Measurements from ENCODE around the gene BLACAT1. TPM values are rescaled to one million over a fixed set of nuclear protein-coding genes. Genes with fewer than 3 reads are reported as not detected.

BLACAT1 gene
- total and polyA plus RNA-seq, 2 of the 13 experiments (the other 11 are each of a cell fraction or from before 2014, with no cell fraction given) = 1.2 to 2.8 TPM

GRCh38 chr1:205484985-205485967 lies 29.4 kb upstream of the BLACAT1 start (continued):
- peak; percentile 40; the same call in 1 of the 2 replicates for TF ChIP-seq RBAK (CRISPR knock-in tag; IDR thresholded peaks at IDR 0.05)
- peak; percentile 85 for TF ChIP-seq TBX2 (CRISPR knock-in tag; IDR thresholded peaks at IDR 0.05; ENCODE audit: borderline replicate concordance)
- no peak for TF ChIP-seq ZNF180 (CRISPR knock-in tag; IDR thresholded peaks at IDR 0.05; ENCODE audit: borderline replicate concordance, low read depth)
- TF ChIP-seq ZNF3 (CRISPR knock-in tag; IDR thresholded peaks at IDR 0.05) = no peak
- peak; percentile 77; the same call in 1 of the 2 replicates for TF ChIP-seq ZNF292 (CRISPR knock-in tag; IDR thresholded peaks at IDR 0.05; ENCODE audit: borderline replicate concordance, low read depth)
- no peak for TF ChIP-seq RAD51 (IDR thresholded peaks at IDR 0.05; ENCODE audit: borderline replicate concordance)
- TF ChIP-seq FOSL2 (CRISPR knock-in tag; IDR thresholded peaks at IDR 0.05) = peak; percentile 59; the same call in 1 of the 2 replicates
- TF ChIP-seq, protein P1, sequence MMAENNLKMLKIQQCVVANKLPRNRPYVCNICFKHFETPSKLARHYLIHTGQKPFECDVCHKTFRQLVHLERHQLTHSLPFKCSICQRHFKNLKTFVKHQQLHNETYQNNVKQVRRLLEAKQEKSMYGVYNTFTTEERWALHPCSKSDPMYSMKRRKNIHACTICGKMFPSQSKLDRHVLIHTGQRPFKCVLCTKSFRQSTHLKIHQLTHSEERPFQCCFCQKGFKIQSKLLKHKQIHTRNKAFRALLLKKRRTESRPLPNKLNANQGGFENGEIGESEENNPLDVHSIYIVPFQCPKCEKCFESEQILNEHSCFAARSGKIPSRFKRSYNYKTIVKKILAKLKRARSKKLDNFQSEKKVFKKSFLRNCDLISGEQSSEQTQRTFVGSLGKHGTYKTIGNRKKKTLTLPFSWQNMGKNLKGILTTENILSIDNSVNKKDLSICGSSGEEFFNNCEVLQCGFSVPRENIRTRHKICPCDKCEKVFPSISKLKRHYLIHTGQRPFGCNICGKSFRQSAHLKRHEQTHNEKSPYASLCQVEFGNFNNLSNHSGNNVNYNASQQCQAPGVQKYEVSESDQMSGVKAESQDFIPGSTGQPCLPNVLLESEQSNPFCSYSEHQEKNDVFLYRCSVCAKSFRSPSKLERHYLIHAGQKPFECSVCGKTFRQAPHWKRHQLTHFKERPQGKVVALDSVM (CRISPR knock-in tag; IDR thresholded peaks at IDR 0.05) = no peak
- TF ChIP-seq, protein P2, sequence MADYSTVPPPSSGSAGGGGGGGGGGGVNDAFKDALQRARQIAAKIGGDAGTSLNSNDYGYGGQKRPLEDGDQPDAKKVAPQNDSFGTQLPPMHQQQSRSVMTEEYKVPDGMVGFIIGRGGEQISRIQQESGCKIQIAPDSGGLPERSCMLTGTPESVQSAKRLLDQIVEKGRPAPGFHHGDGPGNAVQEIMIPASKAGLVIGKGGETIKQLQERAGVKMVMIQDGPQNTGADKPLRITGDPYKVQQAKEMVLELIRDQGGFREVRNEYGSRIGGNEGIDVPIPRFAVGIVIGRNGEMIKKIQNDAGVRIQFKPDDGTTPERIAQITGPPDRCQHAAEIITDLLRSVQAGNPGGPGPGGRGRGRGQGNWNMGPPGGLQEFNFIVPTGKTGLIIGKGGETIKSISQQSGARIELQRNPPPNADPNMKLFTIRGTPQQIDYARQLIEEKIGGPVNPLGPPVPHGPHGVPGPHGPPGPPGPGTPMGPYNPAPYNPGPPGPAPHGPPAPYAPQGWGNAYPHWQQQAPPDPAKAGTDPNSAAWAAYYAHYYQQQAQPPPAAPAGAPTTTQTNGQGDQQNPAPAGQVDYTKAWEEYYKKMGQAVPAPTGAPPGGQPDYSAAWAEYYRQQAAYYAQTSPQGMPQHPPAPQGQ (CRISPR knock-in tag; IDR thresholded peaks at IDR 0.05; ENCODE audit: borderline replicate concordance) = no peak
- TF ChIP-seq, protein P3, sequence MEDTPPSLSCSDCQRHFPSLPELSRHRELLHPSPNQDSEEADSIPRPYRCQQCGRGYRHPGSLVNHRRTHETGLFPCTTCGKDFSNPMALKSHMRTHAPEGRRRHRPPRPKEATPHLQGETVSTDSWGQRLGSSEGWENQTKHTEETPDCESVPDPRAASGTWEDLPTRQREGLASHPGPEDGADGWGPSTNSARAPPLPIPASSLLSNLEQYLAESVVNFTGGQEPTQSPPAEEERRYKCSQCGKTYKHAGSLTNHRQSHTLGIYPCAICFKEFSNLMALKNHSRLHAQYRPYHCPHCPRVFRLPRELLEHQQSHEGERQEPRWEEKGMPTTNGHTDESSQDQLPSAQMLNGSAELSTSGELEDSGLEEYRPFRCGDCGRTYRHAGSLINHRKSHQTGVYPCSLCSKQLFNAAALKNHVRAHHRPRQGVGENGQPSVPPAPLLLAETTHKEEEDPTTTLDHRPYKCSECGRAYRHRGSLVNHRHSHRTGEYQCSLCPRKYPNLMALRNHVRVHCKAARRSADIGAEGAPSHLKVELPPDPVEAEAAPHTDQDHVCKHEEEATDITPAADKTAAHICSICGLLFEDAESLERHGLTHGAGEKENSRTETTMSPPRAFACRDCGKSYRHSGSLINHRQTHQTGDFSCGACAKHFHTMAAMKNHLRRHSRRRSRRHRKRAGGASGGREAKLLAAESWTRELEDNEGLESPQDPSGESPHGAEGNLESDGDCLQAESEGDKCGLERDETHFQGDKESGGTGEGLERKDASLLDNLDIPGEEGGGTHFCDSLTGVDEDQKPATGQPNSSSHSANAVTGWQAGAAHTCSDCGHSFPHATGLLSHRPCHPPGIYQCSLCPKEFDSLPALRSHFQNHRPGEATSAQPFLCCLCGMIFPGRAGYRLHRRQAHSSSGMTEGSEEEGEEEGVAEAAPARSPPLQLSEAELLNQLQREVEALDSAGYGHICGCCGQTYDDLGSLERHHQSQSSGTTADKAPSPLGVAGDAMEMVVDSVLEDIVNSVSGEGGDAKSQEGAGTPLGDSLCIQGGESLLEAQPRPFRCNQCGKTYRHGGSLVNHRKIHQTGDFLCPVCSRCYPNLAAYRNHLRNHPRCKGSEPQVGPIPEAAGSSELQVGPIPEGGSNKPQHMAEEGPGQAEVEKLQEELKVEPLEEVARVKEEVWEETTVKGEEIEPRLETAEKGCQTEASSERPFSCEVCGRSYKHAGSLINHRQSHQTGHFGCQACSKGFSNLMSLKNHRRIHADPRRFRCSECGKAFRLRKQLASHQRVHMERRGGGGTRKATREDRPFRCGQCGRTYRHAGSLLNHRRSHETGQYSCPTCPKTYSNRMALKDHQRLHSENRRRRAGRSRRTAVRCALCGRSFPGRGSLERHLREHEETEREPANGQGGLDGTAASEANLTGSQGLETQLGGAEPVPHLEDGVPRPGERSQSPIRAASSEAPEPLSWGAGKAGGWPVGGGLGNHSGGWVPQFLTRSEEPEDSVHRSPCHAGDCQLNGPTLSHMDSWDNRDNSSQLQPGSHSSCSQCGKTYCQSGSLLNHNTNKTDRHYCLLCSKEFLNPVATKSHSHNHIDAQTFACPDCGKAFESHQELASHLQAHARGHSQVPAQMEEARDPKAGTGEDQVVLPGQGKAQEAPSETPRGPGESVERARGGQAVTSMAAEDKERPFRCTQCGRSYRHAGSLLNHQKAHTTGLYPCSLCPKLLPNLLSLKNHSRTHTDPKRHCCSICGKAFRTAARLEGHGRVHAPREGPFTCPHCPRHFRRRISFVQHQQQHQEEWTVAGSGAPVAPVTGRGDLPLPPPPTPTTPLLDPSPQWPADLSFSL (CRISPR knock-in tag; IDR thresholded peaks at IDR 0.05) = no peak
- no peak for TF ChIP-seq ZNF580 (CRISPR knock-in tag; IDR thresholded peaks at IDR 0.05; ENCODE audit: borderline replicate concordance, low read depth)
- no peak for TF ChIP-seq ZNF232 (CRISPR knock-in tag; IDR thresholded peaks at IDR 0.05; ENCODE audit: borderline replicate concordance)
- no peak for TF ChIP-seq POLR2AphosphoS5 (IDR thresholded peaks at IDR 0.05; ENCODE audit: low read depth, low read length)
- TF ChIP-seq ZNF234 (CRISPR knock-in tag; conservative IDR thresholded peaks at IDR 0.05) = no peak
- peak in 1 of 2 experiments; percentile 71; a peak in 1 of 4 replicates for TF ChIP-seq KLF16 (CRISPR knock-in tag; IDR thresholded peaks at IDR 0.05)
- no peak for TF ChIP-seq NAIF1 (CRISPR knock-in tag; IDR thresholded peaks at IDR 0.05; ENCODE audit: borderline replicate concordance)
- no peak for TF ChIP-seq PCBP1 (IDR thresholded peaks at IDR 0.05; ENCODE audit: borderline replicate concordance, low read depth, low read length)

All from HepG2 (cell line).